Measurements from ENCODE around the gene PPIL1.

- no peak for TF ChIP-seq CTCF (tag by site-specific recombination; IDR thresholded peaks at IDR 0.05)
- TF ChIP-seq ZBTB7A (tag by site-specific recombination; IDR thresholded peaks at IDR 0.05; ENCODE audit: low read depth): no peak
- TF ChIP-seq WT1 (tag by site-specific recombination; IDR thresholded peaks at IDR 0.05): no peak
- no peak for TF ChIP-seq ZNF114 (tag by site-specific recombination; IDR thresholded peaks at IDR 0.05)
- TF ChIP-seq KLF1 (tag by site-specific recombination; IDR thresholded peaks at IDR 0.05): no peak
- TF ChIP-seq ZSCAN5A (tag by site-specific recombination; IDR thresholded peaks at IDR 0.05): no peak
- TF ChIP-seq ZNF513 (tag by site-specific recombination; IDR thresholded peaks at IDR 0.05): no peak
- no peak for TF ChIP-seq ZNF518A (tag by site-specific recombination; conservative IDR thresholded peaks at IDR 0.05; ENCODE audit: low read depth)
- no peak for TF ChIP-seq ZBTB49 (tag by site-specific recombination; IDR thresholded peaks at IDR 0.05; ENCODE audit: low read depth)
These were observed 42.3 kb downstream of the PPIL1 start for GRCh38 chr6:36832313-36832712.

All from HEK293 (cell line).